ENCODE results near the gene ZNF888.
"Not testable (repeated sequence)": the region's sequence is repeated elsewhere in the genome, so short reads cannot be mapped to it uniquely, and the experiment has no call there.

The ZNF888 gene

DNA sequence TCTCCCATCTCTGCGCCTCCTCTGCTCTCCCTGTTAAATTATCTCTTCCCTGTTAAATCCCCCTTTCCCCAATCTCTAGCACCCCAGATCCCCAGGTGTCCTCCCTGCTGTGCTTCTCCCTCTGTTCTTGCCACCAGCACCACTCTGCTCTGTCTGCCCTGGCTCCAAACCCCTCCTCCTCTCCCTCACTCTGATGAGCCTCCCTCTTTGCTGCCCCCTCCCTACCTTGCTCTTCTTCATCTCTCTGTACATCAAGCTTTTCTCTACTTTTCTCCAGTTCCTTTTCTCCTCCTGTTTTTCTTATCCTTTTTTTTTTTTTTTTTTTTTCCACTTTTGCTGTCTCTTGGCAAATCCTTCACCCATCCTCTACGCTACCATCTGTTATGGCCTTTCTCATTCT lies 18.3 kb upstream of the ZNF888 start:
- not testable (repeated sequence) for DNase-seq

DNA sequence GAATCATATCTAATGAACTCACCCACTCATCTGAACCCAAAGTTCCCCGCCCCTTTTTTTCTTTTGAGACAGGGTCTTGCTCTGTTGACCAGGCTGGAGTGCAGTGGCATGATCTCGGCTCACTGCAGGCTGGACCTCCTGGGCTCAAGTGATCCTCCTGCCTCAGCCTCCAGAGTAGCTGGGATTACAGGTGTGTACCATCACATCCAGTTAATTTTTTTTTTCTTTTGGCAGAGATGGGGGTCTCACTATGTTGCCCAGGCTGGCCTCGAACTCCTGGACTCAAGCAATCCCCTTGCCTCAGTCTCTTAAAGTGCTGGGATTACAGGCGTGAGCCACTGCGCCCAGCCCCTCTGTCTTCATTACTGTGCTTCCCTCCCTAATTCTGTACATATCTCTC lies 17.7 kb upstream of the ZNF888 start:
- DNase-seq = not testable (repeated sequence)

DNA sequence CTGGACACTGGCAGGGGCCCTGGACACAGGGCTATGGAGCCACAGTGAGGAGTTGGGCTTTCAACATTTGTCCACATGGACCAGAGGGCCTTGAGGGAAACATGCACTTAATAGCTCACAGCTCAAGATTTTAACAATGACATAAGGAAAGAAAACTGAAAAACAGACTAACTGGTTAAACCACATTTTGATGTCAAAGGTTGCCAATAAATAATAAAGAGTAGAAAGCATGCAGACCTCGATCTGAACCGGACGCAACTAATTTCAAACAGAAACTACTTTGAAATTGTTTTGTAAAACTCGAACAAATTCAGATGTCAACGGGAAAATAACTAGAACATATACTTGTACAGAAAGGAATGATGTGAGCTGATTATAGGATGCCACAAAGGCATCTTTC lies 15.5 kb upstream of the ZNF888 start:
- no peak for DNase-seq

DNA sequence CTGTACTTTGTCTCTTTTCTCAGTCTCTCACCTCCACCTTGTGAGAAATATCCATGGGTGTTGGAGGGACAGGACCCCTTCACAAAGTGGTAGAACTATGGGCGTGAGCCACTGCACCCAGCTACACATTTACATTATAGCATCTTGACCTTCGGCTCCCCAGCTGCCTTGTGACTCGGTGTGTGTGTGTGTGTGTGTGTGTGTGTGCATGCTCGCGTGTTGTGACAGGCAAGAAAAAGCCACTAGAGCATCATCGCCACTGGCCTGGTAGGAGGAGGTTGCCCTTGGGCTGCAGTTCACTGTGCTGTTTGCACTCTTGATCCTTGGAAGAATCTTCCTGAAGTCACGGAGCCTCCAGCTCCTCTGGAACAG lies 13.7 kb upstream of the ZNF888 start:
- DNase-seq = no peak

DNA sequence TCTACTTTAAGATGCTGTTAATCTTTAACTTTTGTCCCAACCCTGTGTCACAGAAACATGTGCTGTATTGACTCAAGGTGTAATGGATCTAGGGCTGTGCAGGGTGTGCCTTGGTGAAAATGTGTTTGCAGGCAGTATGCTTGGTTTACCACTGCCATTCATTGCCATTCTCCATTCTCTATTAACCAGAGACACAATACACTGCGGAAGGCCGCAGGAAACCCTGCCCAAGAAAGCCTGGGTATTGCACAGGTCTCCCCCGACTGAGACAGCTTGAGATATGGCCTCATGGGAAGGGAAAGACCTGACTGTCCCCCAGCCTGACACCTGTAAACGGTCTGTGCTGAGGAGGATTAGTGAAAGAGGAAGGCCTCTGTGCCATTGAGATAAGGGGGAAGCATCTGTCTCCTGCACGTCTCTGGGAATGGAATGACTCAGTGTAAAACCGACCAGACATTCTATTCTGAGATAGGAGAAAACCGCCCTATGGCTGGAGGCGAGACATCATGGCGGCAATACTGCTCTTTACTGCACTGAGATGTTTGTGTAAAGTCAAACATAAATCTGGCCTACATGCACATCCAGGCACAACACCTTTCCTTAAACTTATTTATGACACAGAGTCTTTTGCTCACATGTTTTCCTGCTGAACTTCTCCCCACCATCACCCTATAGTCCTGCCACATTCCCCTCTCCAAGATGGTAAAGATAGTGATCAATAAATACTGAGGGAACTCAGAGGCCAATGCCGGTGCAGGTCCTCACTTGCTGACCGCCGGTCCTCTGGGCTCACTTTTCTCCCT lies 13.1 kb upstream of the ZNF888 start:
- no peak for DNase-seq

DNA sequence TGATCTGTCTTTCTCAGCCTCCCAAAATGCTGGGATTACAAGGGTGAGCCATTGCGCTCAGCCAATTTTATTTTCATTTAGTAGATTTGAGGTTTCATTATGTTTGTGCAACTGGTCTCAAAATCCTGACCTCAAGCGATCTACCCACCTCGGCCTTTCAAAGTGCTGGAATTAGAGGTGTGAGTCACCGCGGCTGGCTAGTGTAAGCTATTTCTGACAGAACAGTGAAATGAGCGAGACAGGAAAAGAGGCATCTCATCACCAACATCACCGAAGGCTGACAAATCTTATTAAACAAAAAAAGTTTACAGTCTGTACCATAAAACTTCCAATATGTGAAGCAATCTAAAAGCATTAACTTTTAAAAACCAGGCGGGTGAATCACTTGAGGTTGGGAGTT lies 12.2 kb upstream of the ZNF888 start:
- DNase-seq = no peak

DNA sequence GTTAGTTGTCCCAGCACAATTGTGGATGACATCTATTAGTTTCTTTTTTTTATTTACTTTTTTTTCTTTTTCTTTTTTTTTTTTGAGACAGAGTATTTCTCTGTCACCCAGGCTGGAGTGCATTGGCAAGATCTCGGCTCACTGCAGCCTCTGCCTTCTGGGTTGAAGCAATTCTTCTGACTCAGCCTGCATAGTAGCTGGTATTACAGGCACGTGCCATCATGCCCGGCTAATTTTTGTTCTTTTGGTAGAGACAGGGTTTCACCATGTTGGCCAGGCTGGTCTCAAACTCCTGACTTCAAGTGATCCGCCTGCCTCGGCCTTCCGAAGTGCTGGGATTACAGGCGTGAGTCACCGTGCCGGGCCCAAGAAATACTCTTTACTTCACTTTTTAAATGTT lies 1.4 kb upstream of the ZNF888 start:
- not testable (repeated sequence) for DNase-seq

DNA sequence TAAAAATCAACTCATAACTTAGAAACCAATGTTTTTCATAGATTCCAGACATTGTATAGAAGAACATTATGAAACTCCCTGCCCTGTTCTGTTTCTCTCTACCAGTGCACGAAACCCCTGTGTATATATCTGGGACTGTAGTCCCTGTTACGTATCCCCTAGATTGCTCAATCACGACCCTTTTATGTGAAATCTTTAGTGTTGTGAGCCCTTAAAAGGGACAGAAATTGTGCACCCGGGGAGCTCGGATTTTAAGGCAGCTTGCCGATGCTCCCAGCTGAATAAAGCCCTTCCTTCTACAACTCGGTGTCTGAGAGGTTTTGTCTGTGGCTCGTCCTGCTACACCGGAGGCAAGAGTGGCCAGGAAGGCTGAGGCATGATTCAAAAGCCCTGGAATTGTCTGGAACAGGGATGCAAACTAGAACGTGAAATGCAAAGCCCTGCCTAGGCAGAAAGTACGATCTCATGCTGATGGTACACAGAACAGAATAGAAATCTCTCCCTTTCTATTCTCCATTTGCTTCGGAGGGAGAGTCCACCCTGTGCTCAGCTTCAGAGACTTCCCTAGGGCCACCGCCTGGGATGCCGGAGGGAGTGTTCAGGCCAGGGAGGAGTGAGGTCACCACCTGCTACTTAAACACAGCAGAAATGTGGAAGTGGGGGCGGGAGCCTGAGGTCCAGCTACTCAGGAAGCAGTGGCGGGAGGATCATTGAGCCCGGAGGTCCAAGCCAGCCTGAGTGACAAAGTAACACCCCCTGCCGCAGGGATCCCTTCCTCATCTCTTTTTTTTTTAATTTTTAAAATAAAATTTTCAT lies 758 bp upstream of the ZNF888 start:
- DNase-seq = no peak

DNA sequence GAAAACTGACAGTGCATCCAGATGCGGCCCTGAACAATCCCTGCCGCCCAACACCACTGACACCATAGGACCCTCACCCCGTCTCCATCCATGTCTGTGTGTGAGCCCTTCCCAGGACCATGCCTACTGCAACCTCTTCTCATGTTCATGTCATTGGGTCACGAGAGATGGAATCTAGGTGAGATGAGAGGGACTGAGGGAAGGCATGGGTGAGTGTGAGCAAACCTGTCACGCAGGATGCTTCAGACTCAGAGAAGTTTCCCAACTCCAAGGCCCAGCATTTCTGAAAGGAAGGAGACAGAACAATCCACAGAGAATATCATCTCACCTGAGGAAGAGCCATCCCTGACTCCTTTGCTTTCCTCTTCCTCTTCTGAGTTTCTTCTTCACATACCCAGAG lies 5.7 kb downstream of the ZNF888 start:
- DNase-seq = no peak

DNA sequence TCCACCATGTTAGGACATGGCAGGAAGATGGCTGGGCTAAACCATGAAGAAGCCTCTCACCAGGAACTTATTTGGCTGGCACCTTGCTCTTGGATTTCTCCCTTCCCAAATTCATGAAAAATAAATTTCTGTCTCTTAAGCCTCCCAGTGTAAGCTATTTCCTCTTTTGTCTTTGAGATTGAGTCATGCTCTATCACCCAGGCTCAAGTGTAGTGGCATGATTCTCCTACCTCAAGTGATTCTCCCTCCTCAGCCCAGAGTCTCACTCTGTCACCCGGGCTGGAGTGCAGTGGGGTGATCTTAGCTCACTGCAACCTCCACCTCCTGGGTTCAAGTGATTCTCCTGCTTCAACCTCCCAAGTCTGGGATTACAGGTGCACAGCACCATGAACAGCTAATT lies 12.6 kb downstream of the ZNF888 start:
- no peak for DNase-seq

DNA sequence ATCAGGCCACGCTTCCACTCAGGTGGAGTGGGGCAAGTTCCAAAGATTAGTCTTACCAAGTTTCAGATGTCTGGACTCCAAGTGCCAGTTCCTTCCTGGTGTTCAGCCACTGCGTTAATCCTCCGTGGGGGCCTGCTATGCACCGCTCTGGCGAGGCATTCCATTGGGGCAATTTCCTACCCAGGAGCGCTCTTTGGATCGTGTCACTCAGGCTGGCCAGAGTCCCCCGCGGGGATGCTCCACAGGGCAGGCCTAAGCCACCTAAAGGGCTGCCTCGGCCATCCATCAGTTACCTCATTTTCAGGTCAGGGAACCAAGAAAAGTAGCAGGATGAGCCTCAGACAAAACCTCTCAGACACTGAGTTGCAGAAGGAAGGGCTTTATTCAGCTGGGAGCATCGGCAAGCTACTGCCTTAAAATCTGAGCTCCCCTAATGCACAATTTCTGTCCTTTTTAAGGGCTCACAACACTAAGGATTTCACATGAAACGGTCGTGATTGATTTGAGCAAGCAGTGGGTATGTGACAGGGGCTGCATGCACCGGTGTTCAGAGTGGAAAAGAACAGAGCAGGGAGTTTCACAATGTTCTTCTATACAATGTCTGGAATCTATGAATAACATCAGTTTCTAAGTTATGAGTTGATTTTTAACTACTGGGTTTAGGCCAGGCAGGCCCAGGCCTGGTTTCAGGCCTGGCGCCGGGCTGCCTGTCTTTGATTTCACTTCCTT lies 19.0 kb downstream of the ZNF888 start:
- not testable (repeated sequence) for DNase-seq

DNA sequence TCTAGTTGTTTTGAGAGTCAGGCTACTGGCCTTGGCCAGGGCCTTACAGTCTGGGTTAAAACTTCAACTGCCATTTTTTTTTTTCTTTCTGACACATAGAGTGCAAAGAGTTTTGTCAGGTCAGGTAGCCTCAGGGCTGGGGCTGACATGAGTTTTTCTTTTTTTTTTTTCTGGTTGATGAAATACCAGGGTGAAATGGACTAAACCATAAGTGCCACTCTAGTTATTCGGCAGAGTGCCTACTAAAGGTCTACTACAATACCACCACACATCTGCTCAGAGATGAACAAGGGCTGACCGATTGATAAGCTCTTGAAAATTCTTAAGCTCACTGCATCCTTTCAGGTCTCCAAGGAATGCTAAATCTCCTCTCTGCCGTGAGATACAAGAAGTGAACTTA lies 21.4 kb downstream of the ZNF888 start:
- no peak for DNase-seq

DNA sequence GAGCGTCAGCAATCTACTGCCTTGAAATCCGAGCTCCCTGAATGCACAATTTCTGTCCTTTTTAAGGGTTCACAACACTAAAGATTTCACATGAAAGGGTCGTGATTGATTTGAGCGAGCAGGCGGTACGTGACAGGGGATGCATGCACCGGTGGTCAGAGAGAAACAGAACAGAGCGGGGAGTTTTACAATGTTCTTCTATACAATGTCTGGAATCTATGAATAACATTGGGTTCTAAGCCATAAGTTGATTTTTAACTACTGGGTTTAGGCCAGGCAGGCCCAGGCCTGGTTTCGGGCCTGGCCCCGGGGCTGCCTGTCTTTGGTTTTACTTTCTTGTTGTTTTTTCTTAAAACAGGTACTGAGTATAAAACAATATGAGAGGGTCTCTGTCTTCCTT lies 24.6 kb downstream of the ZNF888 start:
- DNase-seq = not testable (repeated sequence)

DNA sequence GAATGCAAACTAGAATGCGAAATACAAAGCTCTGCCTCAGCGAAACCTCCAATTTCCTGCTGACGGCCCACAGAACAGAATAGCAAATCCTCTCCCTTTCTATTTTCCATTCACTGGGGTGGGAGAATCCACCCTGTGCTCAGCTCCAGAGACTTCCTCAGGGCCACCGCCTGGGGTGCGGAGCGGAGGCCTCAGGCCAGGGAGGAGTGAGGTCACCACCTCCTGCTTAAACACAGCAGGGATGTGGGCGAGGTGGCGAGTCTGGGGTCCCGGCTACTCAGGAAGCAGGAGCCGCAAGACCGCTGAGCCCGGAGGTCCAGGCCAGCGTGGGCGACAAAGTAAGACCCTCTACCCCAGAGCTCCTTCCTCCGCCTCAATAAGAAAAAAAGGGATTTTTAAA lies 25.1 kb downstream of the ZNF888 start:
- no peak for DNase-seq

DNA sequence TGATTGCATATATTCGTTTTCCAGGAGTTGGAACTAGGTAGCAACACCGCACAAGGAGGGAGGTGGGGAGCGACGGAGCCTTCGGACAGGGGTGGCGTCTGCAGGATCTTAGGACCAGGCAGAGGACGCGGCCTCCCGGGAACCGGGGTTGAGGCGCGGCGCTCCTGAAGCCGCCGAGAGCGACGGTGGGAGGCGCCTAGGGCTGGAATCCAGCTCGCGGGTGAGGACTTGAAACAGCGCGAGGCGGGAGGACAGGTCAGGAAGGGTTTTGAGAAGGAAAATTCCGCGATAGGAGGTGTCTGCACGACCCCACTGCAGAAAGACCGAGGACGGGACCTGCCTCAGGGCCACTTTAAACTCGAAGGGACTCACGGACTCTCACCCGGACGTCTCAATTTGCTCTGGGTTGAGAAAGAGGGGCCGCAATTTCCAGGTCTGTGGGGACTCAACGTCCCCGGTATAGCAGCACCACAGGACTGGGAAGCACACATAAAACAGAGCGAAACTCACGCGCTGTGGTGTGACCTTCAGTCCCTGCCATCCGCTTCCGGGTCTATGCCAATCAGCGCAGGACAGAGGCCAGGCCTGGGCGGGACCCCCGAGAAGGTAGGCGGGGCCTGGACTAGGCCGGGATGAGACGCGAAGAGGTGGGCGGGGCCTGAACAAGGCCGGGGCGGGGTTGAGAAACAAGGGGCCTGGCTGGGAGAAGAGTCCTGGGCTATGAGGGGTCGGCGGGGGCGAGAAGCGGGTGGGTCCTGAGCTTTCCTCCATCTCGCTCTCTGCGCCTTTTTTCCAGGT lies 25.9 kb downstream of the ZNF888 start, which contains the start of gene ZNF320:
TSS of gene ZNF320 (minus strand) at position 498 of the 798 bp plus-strand sequence. CDS start 7,380 bp downstream, outside the sequence.
- peak; percentile 93 for DNase-seq

DNA sequence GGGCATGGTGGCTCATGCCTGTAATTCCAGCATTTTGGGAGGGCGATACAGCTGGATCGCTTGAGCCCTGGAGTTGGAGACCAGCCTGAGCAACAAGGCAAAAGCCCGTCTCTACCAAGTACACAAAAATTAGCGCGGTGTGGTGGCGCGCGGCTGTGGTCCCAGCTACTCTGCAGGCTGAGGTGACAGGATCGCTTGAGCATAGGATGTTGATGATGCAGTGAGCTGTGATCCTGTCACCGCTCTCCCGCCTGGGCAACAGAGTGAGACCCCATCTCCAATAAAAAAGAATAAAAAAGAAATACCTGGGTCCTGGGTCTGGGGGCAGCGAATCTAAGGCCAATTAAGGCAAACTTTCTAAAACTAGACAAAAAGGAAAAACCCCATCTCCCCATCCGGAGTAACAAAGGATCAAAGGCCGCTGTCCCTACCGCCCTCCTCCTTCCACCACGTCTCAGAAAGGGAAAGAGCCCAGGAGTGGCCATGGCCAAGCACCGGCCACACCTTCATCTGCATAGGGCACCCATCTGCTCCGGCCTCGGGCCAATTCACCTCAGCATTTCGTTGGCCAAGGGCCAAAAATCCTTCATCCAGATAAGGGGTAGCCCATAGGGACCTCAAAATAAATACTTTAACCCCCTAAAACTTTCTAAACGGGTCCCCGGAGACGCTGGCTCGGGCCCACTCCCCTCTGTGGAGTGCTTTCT lies 26.6 kb downstream of the ZNF888 start:
- no peak for DNase-seq

DNA sequence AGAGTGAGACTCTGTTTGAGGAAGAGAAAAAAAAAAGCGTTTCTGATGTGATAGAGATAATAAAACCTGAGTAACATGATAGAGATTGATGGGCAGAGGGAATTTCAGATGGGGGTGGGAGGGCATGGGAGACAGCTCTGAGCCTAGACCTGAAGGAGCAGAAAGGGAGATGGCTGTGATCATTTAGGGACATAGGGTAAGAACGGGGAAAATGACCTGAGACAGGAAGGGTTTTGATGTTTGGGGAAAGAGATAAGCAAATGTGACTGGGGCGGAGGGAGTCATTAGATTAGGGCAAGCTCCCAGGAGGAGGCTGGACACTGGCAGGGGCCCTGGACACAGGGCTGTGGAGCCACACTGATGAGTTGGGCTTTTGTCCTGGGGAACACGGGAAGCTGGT lies 31.9 kb downstream of the ZNF888 start:
- no peak for DNase-seq

DNA sequence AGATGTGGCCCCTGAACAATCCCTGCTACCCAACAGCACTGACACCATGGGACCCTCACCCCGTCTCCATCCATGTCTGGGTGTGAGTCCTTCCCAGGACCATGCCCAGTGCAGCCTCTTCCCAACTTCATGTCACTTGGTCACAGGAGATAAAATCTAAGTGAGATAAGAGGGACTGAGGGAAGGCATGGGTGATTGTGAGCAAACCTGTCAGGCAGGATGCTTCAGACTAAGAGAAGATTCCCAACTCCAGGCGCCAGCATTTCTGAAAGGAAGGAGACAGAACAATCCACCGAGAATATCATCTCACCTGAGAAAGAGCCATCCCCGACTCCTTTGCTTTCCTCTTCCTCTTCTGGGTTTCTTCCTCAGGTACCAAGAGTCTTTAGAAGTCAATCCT lies 33.3 kb downstream of the ZNF888 start:
- DNase-seq = no peak

DNA sequence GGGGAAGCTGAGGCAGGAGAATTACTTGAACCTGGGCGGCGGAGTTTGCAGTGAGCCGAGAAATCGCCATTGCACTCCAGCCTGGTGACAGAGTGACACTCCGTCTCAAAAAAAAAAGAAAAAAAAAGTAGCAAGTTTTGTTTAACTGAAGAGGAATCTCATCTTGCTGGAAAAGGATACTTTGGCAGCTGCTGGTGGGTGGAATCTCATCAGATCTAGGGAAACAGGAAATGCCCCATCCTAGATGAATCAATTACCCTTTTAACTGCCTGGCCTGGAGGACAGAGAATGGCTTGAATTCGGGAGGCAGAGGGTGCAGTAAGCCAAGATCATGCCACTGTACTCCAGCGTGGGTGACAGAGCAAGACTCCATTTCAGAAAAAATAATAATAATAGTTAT lies 34.2 kb downstream of the ZNF888 start:
- no peak for DNase-seq

DNA sequence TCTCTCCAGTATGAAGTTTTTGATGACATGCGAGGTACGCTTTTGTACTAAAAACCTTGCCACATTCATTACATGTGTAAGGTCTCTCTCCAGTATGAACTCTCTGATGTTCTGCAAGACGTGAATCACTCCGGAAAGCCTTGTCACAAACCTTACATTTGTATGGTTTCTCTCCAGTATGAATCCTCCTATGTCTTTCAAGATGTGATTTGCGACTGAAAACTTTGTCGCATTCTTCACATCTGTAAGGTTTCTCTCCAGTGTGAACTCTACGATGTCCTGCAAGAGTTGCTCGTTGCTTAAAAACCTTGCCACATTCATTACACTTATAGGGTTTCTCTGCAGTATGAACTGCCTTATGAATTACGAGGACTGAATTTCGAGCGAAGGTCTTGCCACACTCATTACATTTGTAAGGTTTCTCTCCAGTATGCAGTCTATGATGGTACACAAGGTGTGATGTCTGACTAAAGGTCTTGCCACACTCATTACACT lies 42.3 kb downstream of the ZNF888 start:
- DNase-seq = no peak

DNA sequence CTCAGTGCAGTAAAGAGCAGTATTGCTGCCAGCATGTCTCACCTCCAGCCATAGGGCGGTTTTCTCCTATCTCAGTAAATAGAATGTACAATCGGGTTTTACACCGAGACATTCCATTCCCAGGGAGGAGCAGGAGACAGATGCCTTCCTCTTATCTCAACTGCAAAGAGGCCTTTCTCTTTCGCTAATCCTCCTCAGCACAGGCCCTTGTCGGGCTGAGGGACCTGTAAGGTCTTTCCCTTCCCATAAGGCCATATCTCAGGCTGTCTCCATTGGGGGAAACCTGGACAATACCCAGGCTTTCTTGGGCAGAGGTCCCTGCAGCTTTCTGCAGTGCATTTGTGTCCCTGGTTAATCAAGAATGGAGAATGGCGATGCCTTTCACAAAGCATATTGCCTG lies 50.2 kb downstream of the ZNF888 start:
- DNase-seq = not testable (repeated sequence)

DNA sequence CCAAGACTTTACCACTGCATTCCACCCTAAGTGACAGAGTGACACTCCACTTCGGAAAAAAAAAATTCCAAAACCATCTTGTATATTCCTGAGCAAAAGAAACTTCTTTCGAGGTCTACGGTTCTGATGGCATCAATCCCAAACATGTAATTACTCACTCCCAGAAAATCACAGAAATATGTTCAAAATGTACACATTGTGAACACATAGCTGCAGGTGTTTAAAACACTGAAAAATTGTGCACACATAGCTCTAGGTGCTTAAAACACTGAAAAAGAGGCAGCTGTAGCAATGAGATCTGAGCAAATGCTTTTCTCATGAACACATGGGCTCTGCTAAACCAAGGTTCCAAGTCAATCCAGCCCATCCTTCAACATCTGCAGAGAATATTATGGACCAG lies 51.8 kb downstream of the ZNF888 start:
- DNase-seq = no peak

Measured in NCI-H1105 (cell line).